K562 (cell line): ENCODE data around the gene GBX1.

Experiments
- BACH1 ChIP-seq: fragments of 200-800 bp; sonication (Bioruptor generic); IDR thresholded peaks from 2 replicates; pipeline ENCODE4 v1.6.1; 2016; ENCODE audit warnings: missing genetic modification characterization, missing compliant biosample characterization
- ELF1 ChIP-seq: fragments of 200-800 bp; sonication (Bioruptor generic); IDR thresholded peaks from 2 replicates; pipeline ENCODE4 v1.6.1; 2016; ENCODE audit warnings: missing genetic modification characterization, missing compliant biosample characterization
- KLF1 ChIP-seq: fragments of 450-650 bp; IDR thresholded peaks from 2 replicates; pipeline ENCODE4 v1.6.1; 2016; ENCODE audit warnings: missing genetic modification characterization, missing compliant biosample characterization
- POLR2A ChIP-seq: fragments of 450-650 bp; conservative IDR thresholded peaks from 2 replicates; pipeline ENCODE4 v1.6.1; 2016
- RBFOX2 ChIP-seq: fragments of 200-400 bp; formaldehyde crosslinking; IDR thresholded peaks from 2 replicates; pipeline ENCODE4 v1.6.1; 2017; ENCODE audit warnings: low read depth, mild to moderate bottlenecking, low read length, moderate library complexity
- SMAD4 ChIP-seq: fragments of 250-450 bp; sonication (Bioruptor Pico); conservative IDR thresholded peaks from 2 replicates; pipeline ENCODE4 v1.8.0; 2021; ENCODE audit warnings: inconsistent platforms, mild to moderate bottlenecking, moderate library complexity
- SMARCA4 ChIP-seq: fragments of 450-650 bp; IDR thresholded peaks from 2 replicates; pipeline ENCODE4 v1.6.1; 2016
- ZNF121 ChIP-seq: sonication (generic); formaldehyde crosslinking; conservative IDR thresholded peaks from 2 replicates; pipeline ENCODE4 v1.8.0; 2022; ENCODE audit warnings: missing genetic modification reagents
- ZNF57 ChIP-seq: fragments of 450-650 bp; formaldehyde crosslinking; IDR thresholded peaks from 2 replicates; pipeline ENCODE4 v1.4.0; 2020; ENCODE audit warnings: mild to moderate bottlenecking, moderate library complexity
- TF ChIP-seq, protein P1 (sequence below): fragments of 450-650 bp; IDR thresholded peaks from 2 replicates; pipeline ENCODE4 v1.6.1; 2017; ENCODE audit warnings: mild to moderate bottlenecking, moderate library complexity
- TF ChIP-seq, protein P2 (sequence below): fragments of 250-450 bp; sonication (Bioruptor Pico); IDR thresholded peaks from 2 replicates; pipeline ENCODE4 v1.8.0; 2022; ENCODE audit warnings: inconsistent platforms
- TF ChIP-seq, protein P3 (sequence below): sonication (generic); formaldehyde crosslinking; IDR thresholded peaks from 2 replicates; pipeline ENCODE4 v1.8.0; 2023; ENCODE audit warnings: mild to moderate bottlenecking, missing genetic modification reagents

GRCh38 chr7:151186640-151187408 lies 19.3 kb upstream of the GBX1 start, which contains the start of gene ASB10:
- TF ChIP-seq, protein P1, sequence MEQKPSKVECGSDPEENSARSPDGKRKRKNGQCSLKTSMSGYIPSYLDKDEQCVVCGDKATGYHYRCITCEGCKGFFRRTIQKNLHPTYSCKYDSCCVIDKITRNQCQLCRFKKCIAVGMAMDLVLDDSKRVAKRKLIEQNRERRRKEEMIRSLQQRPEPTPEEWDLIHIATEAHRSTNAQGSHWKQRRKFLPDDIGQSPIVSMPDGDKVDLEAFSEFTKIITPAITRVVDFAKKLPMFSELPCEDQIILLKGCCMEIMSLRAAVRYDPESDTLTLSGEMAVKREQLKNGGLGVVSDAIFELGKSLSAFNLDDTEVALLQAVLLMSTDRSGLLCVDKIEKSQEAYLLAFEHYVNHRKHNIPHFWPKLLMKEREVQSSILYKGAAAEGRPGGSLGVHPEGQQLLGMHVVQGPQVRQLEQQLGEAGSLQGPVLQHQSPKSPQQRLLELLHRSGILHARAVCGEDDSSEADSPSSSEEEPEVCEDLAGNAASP, result no peak
- TF ChIP-seq, protein P2, sequence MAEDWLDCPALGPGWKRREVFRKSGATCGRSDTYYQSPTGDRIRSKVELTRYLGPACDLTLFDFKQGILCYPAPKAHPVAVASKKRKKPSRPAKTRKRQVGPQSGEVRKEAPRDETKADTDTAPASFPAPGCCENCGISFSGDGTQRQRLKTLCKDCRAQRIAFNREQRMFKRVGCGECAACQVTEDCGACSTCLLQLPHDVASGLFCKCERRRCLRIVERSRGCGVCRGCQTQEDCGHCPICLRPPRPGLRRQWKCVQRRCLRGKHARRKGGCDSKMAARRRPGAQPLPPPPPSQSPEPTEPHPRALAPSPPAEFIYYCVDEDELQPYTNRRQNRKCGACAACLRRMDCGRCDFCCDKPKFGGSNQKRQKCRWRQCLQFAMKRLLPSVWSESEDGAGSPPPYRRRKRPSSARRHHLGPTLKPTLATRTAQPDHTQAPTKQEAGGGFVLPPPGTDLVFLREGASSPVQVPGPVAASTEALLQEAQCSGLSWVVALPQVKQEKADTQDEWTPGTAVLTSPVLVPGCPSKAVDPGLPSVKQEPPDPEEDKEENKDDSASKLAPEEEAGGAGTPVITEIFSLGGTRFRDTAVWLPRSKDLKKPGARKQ, result no peak
- TF ChIP-seq ELF1 (tag) (no peak), KLF1 (no peak), ZNF121 (CRISPR knock-in tag) (no peak), SMARCA4 (no peak), ZNF57 (no peak), POLR2A (no peak), BACH1 (tag) (no peak), RBFOX2 (no peak), SMAD4 (CRISPR knock-in tag) (no peak)
- TF ChIP-seq, protein P3, sequence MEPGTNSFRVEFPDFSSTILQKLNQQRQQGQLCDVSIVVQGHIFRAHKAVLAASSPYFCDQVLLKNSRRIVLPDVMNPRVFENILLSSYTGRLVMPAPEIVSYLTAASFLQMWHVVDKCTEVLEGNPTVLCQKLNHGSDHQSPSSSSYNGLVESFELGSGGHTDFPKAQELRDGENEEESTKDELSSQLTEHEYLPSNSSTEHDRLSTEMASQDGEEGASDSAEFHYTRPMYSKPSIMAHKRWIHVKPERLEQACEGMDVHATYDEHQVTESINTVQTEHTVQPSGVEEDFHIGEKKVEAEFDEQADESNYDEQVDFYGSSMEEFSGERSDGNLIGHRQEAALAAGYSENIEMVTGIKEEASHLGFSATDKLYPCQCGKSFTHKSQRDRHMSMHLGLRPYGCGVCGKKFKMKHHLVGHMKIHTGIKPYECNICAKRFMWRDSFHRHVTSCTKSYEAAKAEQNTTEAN (CRISPR knock-in tag), result no peak
